WTC11 (cell line): ENCODE data around the gene ASB2.

Experiments used
- AFF4 ChIP-seq: sonication (generic); formaldehyde crosslinking; IDR thresholded peaks from 2 replicates; pipeline ENCODE4 v1.8.1; 2023; ENCODE audit warnings: mild to moderate bottlenecking, missing genetic modification reagents, borderline replicate concordance
- ARID4B ChIP-seq: sonication (generic); formaldehyde crosslinking; IDR thresholded peaks from 2 replicates; pipeline ENCODE4 v1.8.0; 2023; ENCODE audit warnings: missing genetic modification reagents, mild to moderate bottlenecking, borderline replicate concordance
- ATF6 ChIP-seq: sonication (generic); formaldehyde crosslinking; IDR thresholded peaks from 2 replicates; pipeline ENCODE4 v1.8.1; 2023; ENCODE audit warnings: mild to moderate bottlenecking, missing genetic modification reagents
- JUN ChIP-seq: sonication (generic); formaldehyde crosslinking; IDR thresholded peaks from 2 replicates; pipeline ENCODE4 v1.8.0; 2023; ENCODE audit warnings: mild to moderate bottlenecking, missing genetic modification reagents
- NFYB ChIP-seq: sonication (generic); formaldehyde crosslinking; conservative IDR thresholded peaks from 2 replicates; pipeline ENCODE4 v1.8.0; 2022; ENCODE audit warnings: low read depth, missing genetic modification reagents
- NR3C1 ChIP-seq: sonication (generic); formaldehyde crosslinking; conservative IDR thresholded peaks from 2 replicates; pipeline ENCODE4 v1.8.1; 2023; ENCODE audit warnings: low read depth, mild to moderate bottlenecking, missing genetic modification reagents
- RELA ChIP-seq: sonication (generic); formaldehyde crosslinking; IDR thresholded peaks from 2 replicates; pipeline ENCODE4 v1.8.1; 2022; ENCODE audit warnings: missing genetic modification reagents, mild to moderate bottlenecking, borderline replicate concordance
- ZNF138 ChIP-seq: sonication (generic); formaldehyde crosslinking; conservative IDR thresholded peaks from 2 replicates; pipeline ENCODE4 v1.8.1; 2022; ENCODE audit warnings: mild to moderate bottlenecking, moderate library complexity, missing genetic modification reagents
- ZNF416 ChIP-seq: fragments of 250-450 bp; sonication (Bioruptor Pico); IDR thresholded peaks from 2 replicates; pipeline ENCODE4 v1.9.0; 2021; ENCODE audit warnings: mild to moderate bottlenecking, inconsistent platforms
- ZSCAN18 ChIP-seq: fragments of 250-450 bp; sonication (Bioruptor Pico); IDR thresholded peaks from 2 replicates; pipeline ENCODE4 v2.1.2; 2022; ENCODE audit warnings: mild to moderate bottlenecking, moderate library complexity
- TF ChIP-seq, protein P1 (sequence below): fragments of 200-600 bp; IDR thresholded peaks from 2 replicates; pipeline ENCODE4 v1.8.0; 2022; ENCODE audit warnings: antibody characterized with exemption
- TF ChIP-seq, protein P2 (sequence below): sonication (generic); formaldehyde crosslinking; IDR thresholded peaks from 2 replicates; pipeline ENCODE4 v1.8.1; 2022; ENCODE audit warnings: low read depth, mild to moderate bottlenecking, moderate library complexity, missing genetic modification reagents, borderline replicate concordance

- no peak for TF ChIP-seq NR3C1 (CRISPR knock-in tag)
- TF ChIP-seq NFYB (CRISPR knock-in tag): no peak
- TF ChIP-seq, protein P1, sequence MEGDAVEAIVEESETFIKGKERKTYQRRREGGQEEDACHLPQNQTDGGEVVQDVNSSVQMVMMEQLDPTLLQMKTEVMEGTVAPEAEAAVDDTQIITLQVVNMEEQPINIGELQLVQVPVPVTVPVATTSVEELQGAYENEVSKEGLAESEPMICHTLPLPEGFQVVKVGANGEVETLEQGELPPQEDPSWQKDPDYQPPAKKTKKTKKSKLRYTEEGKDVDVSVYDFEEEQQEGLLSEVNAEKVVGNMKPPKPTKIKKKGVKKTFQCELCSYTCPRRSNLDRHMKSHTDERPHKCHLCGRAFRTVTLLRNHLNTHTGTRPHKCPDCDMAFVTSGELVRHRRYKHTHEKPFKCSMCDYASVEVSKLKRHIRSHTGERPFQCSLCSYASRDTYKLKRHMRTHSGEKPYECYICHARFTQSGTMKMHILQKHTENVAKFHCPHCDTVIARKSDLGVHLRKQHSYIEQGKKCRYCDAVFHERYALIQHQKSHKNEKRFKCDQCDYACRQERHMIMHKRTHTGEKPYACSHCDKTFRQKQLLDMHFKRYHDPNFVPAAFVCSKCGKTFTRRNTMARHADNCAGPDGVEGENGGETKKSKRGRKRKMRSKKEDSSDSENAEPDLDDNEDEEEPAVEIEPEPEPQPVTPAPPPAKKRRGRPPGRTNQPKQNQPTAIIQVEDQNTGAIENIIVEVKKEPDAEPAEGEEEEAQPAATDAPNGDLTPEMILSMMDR: no peak
- TF ChIP-seq, protein P2, sequence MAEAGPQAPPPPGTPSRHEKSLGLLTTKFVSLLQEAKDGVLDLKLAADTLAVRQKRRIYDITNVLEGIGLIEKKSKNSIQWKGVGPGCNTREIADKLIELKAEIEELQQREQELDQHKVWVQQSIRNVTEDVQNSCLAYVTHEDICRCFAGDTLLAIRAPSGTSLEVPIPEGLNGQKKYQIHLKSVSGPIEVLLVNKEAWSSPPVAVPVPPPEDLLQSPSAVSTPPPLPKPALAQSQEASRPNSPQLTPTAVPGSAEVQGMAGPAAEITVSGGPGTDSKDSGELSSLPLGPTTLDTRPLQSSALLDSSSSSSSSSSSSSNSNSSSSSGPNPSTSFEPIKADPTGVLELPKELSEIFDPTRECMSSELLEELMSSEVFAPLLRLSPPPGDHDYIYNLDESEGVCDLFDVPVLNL (CRISPR knock-in tag): no peak
- TF ChIP-seq ZNF416 (CRISPR knock-in tag): no peak
- TF ChIP-seq ZSCAN18: no peak
- no peak for TF ChIP-seq ATF6
- TF ChIP-seq ZNF138 (CRISPR knock-in tag): no peak
- no peak for TF ChIP-seq JUN
- no peak for TF ChIP-seq RELA (CRISPR knock-in tag)
- TF ChIP-seq ARID4B (CRISPR knock-in tag): no peak
- TF ChIP-seq AFF4 (CRISPR knock-in tag): no peak
Observed at GRCh38 chr14:93884950-93885349, 91.4 kb downstream of the ASB2 start.
